OCI-LY1 (cell line): ENCODE measurements around the gene NFIB.

Source experiments
- H2AFZ ChIP-seq: fragments of 200-600 bp; sonication (generic), shearing (Covaris generic); 2 replicates; pipeline ENCODE4 v1.6.0; 2014; ENCODE audit warnings: antibody characterized with exemption, mild to moderate bottlenecking, low read length
- H3F3A ChIP-seq: fragments of 200-600 bp; sonication (generic), shearing (Covaris generic); 2 replicates; pipeline ENCODE4 v1.6.0; 2014; ENCODE audit warnings: mild to moderate bottlenecking, antibody characterized with exemption, low read length, moderate library complexity; ENCODE audit not compliant: insufficient read depth
- H3K27ac ChIP-seq: fragments of 200-600 bp; sonication (generic); 2 replicates; pipeline ENCODE4 v1.5.1; 2014; ENCODE audit warnings: low read length, mixed run types, mild to moderate bottlenecking, low read depth; ENCODE audit not compliant: poor library complexity, severe bottlenecking
- H3K27me3 ChIP-seq: fragments of 200-600 bp; sonication (generic); 2 replicates; pipeline ENCODE4 v1.6.0; 2014; ENCODE audit warnings: antibody characterized with exemption, mild to moderate bottlenecking, low read length, moderate library complexity; ENCODE audit not compliant: insufficient read depth
- H3K36me3 ChIP-seq: fragments of 200-600 bp; sonication (generic); 2 replicates; pipeline ENCODE4 v1.6.1; 2014; ENCODE audit warnings: mild to moderate bottlenecking, antibody characterized with exemption, low read length, moderate library complexity, mixed read lengths; ENCODE audit not compliant: insufficient read depth
- H3K4me1 ChIP-seq: fragments of 200-600 bp; sonication (generic); 2 replicates; pipeline ENCODE4 v1.5.1; 2014; ENCODE audit warnings: mild to moderate bottlenecking, low read length, moderate library complexity; ENCODE audit not compliant: insufficient read depth, severe bottlenecking
- H3K4me2 ChIP-seq: fragments of 200-600 bp; sonication (generic), shearing (Covaris generic); 2 replicates; pipeline ENCODE4 v1.6.1; 2014; ENCODE audit warnings: low read length
- H3K4me3 ChIP-seq: fragments of 200-600 bp; sonication (generic); 2 replicates; pipeline ENCODE4 v1.5.1; 2014; ENCODE audit warnings: low read length, low read depth, mild to moderate bottlenecking, mixed read lengths; ENCODE audit not compliant: poor library complexity, severe bottlenecking
- H3K79me2 ChIP-seq: fragments of 200-600 bp; shearing (Covaris generic); 2 replicates; pipeline ENCODE4 v1.6.1; 2016; ENCODE audit warnings: mixed run types, low read length, mixed read lengths; ENCODE audit not compliant: insufficient read depth
- H3K9ac ChIP-seq: fragments of 200-600 bp; sonication (generic), shearing (Covaris generic); 2 replicates; pipeline ENCODE4 v1.6.1; 2014; ENCODE audit warnings: mild to moderate bottlenecking, low read length, mixed read lengths
- H3K9me2 ChIP-seq: fragments of 200-600 bp; sonication (generic), shearing (Covaris generic); 2 replicates; pipeline ENCODE4 v1.6.1; 2014; ENCODE audit warnings: low read depth, mild to moderate bottlenecking, low read length, mixed read lengths
- H3K9me3 ChIP-seq: fragments of 200-600 bp; shearing (Covaris generic); 2 replicates; pipeline ENCODE4 v1.6.1; 2014; ENCODE audit warnings: low read length, mixed read lengths
- H4K20me1 ChIP-seq: fragments of 200-600 bp; sonication (generic), shearing (Covaris generic); 2 replicates; pipeline ENCODE4 v1.6.0; 2016; ENCODE audit warnings: mild to moderate bottlenecking, low read length; ENCODE audit not compliant: insufficient read depth
- EZH2 ChIP-seq: fragments of 200-600 bp; sonication (generic), shearing (Covaris generic); IDR thresholded peaks from 2 replicates; pipeline ENCODE4 v1.8.0; 2017; ENCODE audit warnings: borderline replicate concordance, mixed run types, mild to moderate bottlenecking, antibody characterized with exemption, low read length, moderate library complexity, mixed read lengths
- TF ChIP-seq, protein P1 (sequence below): fragments of 200-600 bp; sonication (generic), shearing (Covaris generic); IDR thresholded peaks from 2 replicates; pipeline ENCODE4 v1.5.1; 2017; ENCODE audit warnings: mild to moderate bottlenecking, antibody characterized with exemption, low read length, moderate library complexity, mixed read lengths

NFIB gene

DNA sequence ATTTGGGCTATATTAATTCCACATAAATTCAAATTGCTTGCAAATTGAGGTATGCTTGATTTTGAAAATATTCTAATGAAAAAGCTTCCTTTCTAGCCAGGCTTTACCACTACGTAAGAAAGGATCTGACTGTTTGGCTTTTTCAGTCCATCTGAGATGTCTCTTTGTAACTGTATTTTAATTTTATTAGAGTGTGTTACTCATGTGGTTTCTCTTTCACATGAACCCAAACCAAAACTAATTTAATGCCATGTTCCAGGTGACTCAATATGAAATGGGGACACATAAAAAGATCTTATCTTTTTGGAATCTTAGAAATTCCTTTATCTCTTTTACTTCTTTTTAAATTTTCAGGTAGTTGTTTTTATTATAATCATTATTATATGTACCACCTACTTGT lies 85.3 kb downstream of the NFIB start:
- H3K79me2 ChIP-seq = no peaks in the 10 kb centered on the region
- H3K9ac ChIP-seq = no peak overlapping the region
- H3K9me3 ChIP-seq = no peaks in the 10 kb centered on the region
- H2AFZ ChIP-seq = no peak overlapping the region
- no peak overlapping the region for H3K4me3 ChIP-seq
- no peak for TF ChIP-seq EZH2
- TF ChIP-seq, protein P1, sequence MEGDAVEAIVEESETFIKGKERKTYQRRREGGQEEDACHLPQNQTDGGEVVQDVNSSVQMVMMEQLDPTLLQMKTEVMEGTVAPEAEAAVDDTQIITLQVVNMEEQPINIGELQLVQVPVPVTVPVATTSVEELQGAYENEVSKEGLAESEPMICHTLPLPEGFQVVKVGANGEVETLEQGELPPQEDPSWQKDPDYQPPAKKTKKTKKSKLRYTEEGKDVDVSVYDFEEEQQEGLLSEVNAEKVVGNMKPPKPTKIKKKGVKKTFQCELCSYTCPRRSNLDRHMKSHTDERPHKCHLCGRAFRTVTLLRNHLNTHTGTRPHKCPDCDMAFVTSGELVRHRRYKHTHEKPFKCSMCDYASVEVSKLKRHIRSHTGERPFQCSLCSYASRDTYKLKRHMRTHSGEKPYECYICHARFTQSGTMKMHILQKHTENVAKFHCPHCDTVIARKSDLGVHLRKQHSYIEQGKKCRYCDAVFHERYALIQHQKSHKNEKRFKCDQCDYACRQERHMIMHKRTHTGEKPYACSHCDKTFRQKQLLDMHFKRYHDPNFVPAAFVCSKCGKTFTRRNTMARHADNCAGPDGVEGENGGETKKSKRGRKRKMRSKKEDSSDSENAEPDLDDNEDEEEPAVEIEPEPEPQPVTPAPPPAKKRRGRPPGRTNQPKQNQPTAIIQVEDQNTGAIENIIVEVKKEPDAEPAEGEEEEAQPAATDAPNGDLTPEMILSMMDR = no peak
- no peaks in the 10 kb centered on the region for H3K4me1 ChIP-seq
- no peak overlapping the region for H3K4me2 ChIP-seq
- no peaks in the 10 kb centered on the region for H3K36me3 ChIP-seq
- H3K9me2 ChIP-seq = no peaks in the 10 kb centered on the region
- no peaks in the 10 kb centered on the region for H4K20me1 ChIP-seq
- H3K27ac ChIP-seq = no peak overlapping the region
- H3K27me3 ChIP-seq = no peaks in the 10 kb centered on the region
- H3F3A ChIP-seq = no peaks in the 10 kb centered on the region

DNA sequence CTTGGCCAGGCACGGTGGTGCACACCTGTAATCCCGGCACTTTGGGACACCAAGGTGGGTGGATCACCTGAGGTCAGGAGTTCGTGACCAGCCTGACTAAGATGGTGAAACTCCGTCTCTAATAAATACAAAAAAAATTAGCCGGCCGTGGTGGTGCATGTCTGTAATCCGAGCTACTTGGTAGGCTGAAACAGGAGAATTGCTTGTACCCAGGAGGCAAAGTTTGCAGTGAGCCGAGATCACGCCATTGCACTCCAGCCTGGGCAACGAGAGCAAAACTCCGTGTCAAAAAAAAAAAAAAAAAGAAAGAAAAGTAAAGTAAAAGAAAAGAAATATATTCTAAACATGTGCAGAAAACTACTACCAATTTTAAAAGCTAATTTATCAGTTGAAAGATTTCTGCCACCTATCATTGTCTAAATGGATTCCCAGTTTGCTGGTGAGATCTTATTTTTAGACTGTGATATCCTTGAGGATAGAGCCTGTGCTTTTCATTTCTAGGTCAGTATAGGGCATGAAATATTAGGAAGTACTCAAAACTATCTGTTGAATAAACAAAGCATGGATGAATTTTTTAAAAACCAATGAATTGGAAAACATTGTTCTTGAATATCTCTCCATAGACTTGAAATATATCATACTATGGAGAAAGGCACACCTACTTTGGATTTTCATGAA lies 86.9 kb downstream of the NFIB start:
- Histone ChIP-seq H3K4me2 (no peak overlapping the region), H3K36me3 (no peaks in the 10 kb centered on the region), H3K27ac (no peak overlapping the region), H3K9ac (no peak overlapping the region), H3K4me1 (no peaks in the 10 kb centered on the region), H2AFZ (no peak overlapping the region), H4K20me1 (no peaks in the 10 kb centered on the region), H3K27me3 (no peaks in the 10 kb centered on the region), H3K4me3 (no peak overlapping the region), H3K79me2 (no peaks in the 10 kb centered on the region), H3K9me2 (no peaks in the 10 kb centered on the region), H3K9me3 (no peaks in the 10 kb centered on the region), H3F3A (no peaks in the 10 kb centered on the region)
- TF ChIP-seq, protein P1 = no peak
- no peak for TF ChIP-seq EZH2

DNA sequence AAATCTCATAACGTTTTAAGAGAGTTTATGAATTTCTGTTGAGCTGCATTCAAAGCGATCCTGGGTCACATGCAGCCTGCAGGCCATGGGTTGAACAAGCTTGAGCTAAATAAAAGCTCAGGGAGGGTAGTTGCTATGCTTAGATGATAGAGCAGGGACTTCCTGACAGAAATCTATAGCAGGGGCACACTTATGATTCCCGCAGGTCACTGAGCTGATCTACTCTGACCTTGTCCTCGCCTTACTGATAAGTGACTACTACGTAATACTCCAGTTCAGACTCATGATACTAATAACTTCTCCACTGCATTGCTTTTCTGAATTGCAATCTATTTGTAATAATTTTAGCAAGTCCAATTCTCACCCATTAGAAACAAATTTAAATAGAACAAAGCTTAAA lies 90.9 kb downstream of the NFIB start:
- no peaks in the 10 kb centered on the region for H3F3A ChIP-seq
- no peak overlapping the region for H3K4me2 ChIP-seq
- H3K36me3 ChIP-seq = no peaks in the 10 kb centered on the region
- no peak overlapping the region for H3K27ac ChIP-seq
- no peaks in the 10 kb centered on the region for H3K9me2 ChIP-seq
- H2AFZ ChIP-seq = no peak overlapping the region
- H3K4me3 ChIP-seq = no peak overlapping the region
- no peak overlapping the region for H3K9ac ChIP-seq
- H3K9me3 ChIP-seq = no peaks in the 10 kb centered on the region
- H4K20me1 ChIP-seq = no peaks in the 10 kb centered on the region
- no peaks in the 10 kb centered on the region for H3K27me3 ChIP-seq
- H3K79me2 ChIP-seq = no peaks in the 10 kb centered on the region
- TF ChIP-seq EZH2 = no peak
- TF ChIP-seq, protein P1 = no peak
- no peaks in the 10 kb centered on the region for H3K4me1 ChIP-seq
